DOHH2 (cell line): ENCODE measurements around the gene BAIAP2.

Experiments
- CTCF ChIP-seq: fragments of 200-600 bp; sonication (generic); IDR thresholded peaks from one replicate; pipeline ENCODE4 v1.5.1; 2014; ENCODE audit warnings: antibody characterized with exemption, mild to moderate bottlenecking, low read depth, low read length; ENCODE audit not compliant: poor library complexity, severe bottlenecking
- EZH2phosphoT487 ChIP-seq: fragments of 200-600 bp; sonication (generic); IDR thresholded peaks from 2 replicates; pipeline ENCODE4 v1.6.1; 2017; ENCODE audit warnings: borderline replicate concordance, mild to moderate bottlenecking, antibody characterized with exemption, low read length, moderate library complexity, mixed read lengths

- TF ChIP-seq CTCF (no peak), EZH2phosphoT487 (no peak)
These were observed 127.0 kb downstream of the BAIAP2 start for GRCh38 chr17:81161972-81162371.
